ENCODE data around the gene TEFM. TPM values are rescaled to one million over a fixed set of nuclear protein-coding genes. Genes with fewer than 3 reads are reported as not detected.

Gene TEFM
- polyA plus RNA-seq, 3 donors = 18.1 to 28.0 (median 27.4) TPM

Other genes with a start within 250 kb of the TEFM start
- 10 to 100 TPM; 11.2 to 27.8 (median 25.2) TPM for gene CRLF3, start 81.5 kb downstream of the TEFM start, polyA plus RNA-seq (ENCODE audit: insufficient read length in 3 of 3)
- gene ATAD5, start 74.3 kb downstream of the TEFM start, polyA plus RNA-seq (ENCODE audit: insufficient read length in 3 of 3) = 1 to 10 TPM; 5.5 to 9.6 (median 8.6) TPM
- gene ADAP2, start 15.7 kb upstream of the TEFM start, polyA plus RNA-seq (ENCODE audit: insufficient read length in 3 of 3) = 1 to 10 TPM; 3.0 to 3.7 (median 3.1) TPM
- 10 to 100 TPM; 18.3 to 21.5 (median 21.4) TPM for gene RNF135, start 64.8 kb upstream of the TEFM start, polyA plus RNA-seq (ENCODE audit: insufficient read length in 3 of 3)
- gene NF1, start 188.7 kb upstream of the TEFM start, polyA plus RNA-seq (ENCODE audit: insufficient read length in 3 of 3) = 10 to 100 TPM; 36.5 to 52.8 (median 43.2) TPM

Measured in renal pelvis (tissue), 3 donors.